ENCODE data around the gene SCYL1.

GRCh38 chr11:65538232-65538914 is 13.5 kb downstream of the SCYL1 start:
- TF ChIP-seq CTCF (IDR thresholded peaks at IDR 0.05; ENCODE audit: borderline replicate concordance, extremely low read depth, low read length, poor library complexity, severe bottlenecking) (no peak), EZH2 (IDR thresholded peaks at IDR 0.05; ENCODE audit: borderline replicate concordance, low read depth, low read length, severe bottlenecking) (no peak)
